Measurements from ENCODE around the gene STAG3.

The STAG3 gene

GRCh38 chr7:100163006-100163531 is 14.6 kb upstream of the STAG3 start:
- no peak for DNase-seq (ENCODE audit: low read depth)
- no peak overlapping the region for H3K4me3 ChIP-seq (replicated peaks; ENCODE audit: low read depth, low read length)

GRCh38 chr7:100163871-100164270 is 13.8 kb upstream of the STAG3 start:
- H3K4me3 ChIP-seq (replicated peaks; ENCODE audit: low read depth, low read length), result no peak overlapping the region
- no peak for DNase-seq (ENCODE audit: low read depth)
- TF ChIP-seq CTCF (IDR thresholded peaks at IDR 0.05; ENCODE audit: low read length, missing control alignments), result no peak

More at GRCh38 chr7:100163006-100163531, 14.6 kb upstream of the STAG3 start:
- TF ChIP-seq CTCF (IDR thresholded peaks at IDR 0.05; ENCODE audit: low read length, missing control alignments), result no peak

- H3K4me3 ChIP-seq (replicated peaks; ENCODE audit: low read depth, low read length), result no peak overlapping the region
- DNase-seq (ENCODE audit: low read depth), result no peak
- TF ChIP-seq CTCF (IDR thresholded peaks at IDR 0.05; ENCODE audit: low read length, missing control alignments), result no peak
Measured at GRCh38 chr7:100166317-100166940, 11.3 kb upstream of the STAG3 start.

- no peak for TF ChIP-seq CTCF (IDR thresholded peaks at IDR 0.05; ENCODE audit: low read length, missing control alignments)
- DNase-seq (ENCODE audit: low read depth), result no peak
- H3K4me3 ChIP-seq (replicated peaks; ENCODE audit: low read depth, low read length), result peak overlapping the region; percentile 48
Measured at GRCh38 chr7:100166970-100167911, 10.5 kb upstream of the STAG3 start.

- TF ChIP-seq CTCF (IDR thresholded peaks at IDR 0.05; ENCODE audit: low read length, missing control alignments), result no peak
- peak overlapping the region; percentile 48 for H3K4me3 ChIP-seq (replicated peaks; ENCODE audit: low read depth, low read length)
- no peak for DNase-seq (ENCODE audit: low read depth)
Measured at GRCh38 chr7:100167912-100168323, 9.8 kb upstream of the STAG3 start.

- TF ChIP-seq CTCF (IDR thresholded peaks at IDR 0.05; ENCODE audit: low read length, missing control alignments), result no peak
- no peak overlapping the region for H3K4me3 ChIP-seq (replicated peaks; ENCODE audit: low read depth, low read length)
- DNase-seq (ENCODE audit: low read depth), result no peak
Measured at GRCh38 chr7:100169147-100169850, 8.4 kb upstream of the STAG3 start.
